ENCODE measurements around the gene PCGF3. TPM values are rescaled to one million over a fixed set of nuclear protein-coding genes. Genes with fewer than 3 reads are reported as not detected.
"Not testable (repeated sequence)": the region's sequence is repeated elsewhere in the genome, so short reads cannot be mapped to it uniquely, and the experiment has no call there.

Gene PCGF3
- polyA plus RNA-seq, 10 donors = 39.9 to 81.1 (median 52.4) TPM

DNA sequence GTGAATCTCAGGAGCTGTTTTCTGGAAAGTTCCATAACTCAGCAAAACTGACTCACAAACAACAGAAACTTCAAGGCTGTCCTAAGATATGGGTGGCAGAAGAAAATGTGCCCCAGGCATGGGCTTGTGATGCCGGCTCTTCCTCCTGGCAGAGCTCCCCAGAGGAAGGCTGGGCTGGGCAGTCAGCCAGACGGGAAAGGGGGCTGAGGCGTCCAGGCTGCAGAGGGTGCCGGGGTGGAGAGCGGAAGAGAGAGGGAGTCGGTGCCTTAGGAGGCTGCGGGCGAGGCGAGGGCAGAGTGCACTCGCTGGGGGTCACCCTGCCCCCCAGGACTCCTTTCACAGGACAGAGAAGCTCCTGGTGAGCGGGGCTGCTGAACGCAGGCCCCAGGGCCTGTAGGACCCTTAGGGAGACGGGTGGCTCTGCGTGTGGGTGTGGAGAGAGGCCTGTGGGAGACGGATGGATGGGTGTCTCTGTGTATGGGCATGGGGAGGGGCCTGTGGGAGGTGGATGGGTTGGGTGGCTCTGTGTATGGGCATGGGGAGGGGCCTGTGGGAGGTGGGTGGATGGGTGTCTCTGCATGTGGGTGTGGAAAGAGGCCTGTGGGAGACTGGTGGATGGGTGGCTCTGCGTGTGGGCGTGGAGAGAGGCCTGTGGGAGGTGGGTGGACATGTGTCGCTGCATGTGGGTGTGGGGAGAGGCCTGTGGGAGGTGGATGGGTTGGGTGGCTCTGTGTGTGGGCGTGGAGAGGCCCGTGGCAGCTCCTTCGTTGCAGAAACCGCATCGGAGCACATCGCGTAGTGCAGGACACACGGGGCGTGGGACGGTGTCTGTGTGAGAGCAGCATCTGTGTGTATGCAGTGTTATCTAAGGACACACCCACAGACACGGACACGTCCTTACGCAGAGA, 15.9 kb downstream of the PCGF3 start:
- no peak for DNase-seq

DNA sequence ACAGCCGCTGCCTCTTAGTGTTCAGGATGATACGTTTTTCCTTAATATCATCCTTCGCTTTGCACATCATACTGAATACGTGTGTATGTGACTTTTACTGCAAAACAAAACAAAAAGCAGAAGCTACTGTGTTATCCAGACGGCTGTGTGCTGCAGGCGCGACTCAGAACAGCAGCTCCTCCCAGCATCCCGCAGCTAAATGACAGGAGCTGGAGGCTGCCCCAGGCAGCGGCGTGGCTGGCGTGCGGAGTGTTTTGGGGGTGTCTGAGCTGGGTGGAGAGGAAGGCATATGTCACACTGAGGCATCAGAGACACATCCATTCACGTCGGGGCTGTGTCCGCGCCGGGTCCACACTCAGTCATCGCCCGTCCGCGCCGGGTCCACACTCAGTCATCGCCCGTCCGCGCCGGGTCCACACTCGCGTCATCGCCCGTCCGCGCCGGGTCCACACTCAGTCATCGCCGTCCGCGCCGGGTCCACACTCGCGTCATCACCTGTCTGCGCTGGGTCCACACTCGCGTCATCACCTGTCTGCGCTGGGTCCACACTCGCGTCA, 16.6 kb downstream of the PCGF3 start:
- DNase-seq = no peak

DNA sequence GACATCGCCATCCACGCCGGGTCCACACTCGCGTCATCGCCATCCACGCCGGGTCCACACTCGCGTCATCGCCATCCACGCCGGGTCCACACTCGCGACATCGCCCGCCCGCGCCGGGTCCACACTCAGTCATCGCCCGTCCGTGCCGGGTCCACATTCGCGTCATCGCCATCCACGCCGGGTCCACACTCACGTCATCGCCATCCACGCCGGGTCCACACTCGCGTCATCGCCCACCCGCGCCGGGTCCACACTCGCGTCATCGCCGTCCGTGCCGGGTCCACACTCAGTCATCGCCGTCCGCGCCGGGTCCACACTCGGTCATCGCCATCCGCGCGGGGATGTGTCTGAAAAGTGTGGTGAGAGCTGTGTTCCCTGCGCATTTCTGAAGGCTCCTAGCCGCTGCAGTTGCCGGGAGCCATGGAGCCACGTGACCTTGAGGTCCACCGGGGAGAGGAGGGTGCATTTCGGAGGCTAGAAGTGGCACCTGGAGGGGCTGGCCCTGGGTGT, 17.3 kb downstream of the PCGF3 start:
- no peak for DNase-seq

DNA sequence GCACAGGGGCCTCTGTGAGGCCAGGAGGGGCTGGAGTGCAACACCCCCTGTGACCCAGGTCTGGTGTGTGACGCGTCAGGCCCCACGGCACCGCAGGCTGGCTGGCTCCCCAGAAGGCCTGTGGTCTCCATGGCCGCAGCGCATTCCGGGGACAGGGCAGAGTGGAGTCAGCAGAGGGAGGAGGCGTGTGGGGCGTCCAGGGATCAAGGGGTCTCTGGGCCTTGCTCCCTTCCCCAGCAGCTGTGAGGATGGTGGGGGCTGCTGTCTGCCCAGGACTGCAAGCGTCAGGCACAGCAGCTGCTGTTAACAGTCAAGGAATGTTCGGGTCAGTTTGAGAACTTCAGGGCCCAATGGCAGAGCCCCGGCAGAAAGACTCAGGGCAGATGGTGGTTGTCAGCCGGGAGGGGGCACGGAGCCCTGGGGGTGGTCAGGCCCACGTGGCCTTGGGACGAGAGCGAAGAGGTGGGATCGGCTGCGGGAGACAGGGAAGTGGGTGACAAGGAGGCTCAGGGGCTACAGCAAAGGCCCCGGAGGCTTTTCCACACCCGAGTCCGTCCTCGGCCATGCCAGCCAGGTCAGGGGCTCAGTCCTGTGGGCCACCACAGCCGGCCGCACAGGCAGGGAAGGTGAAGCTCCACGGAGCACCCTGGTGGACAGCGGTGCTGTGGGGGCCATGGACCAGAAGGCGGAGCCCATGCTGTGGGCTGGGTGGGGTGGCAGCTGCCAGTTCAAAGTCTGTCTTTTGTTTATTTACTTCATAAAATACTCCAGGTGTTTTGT, 18.3 kb downstream of the PCGF3 start:
- peak; percentile 54 to 82 (median 71) for DNase-seq

DNA sequence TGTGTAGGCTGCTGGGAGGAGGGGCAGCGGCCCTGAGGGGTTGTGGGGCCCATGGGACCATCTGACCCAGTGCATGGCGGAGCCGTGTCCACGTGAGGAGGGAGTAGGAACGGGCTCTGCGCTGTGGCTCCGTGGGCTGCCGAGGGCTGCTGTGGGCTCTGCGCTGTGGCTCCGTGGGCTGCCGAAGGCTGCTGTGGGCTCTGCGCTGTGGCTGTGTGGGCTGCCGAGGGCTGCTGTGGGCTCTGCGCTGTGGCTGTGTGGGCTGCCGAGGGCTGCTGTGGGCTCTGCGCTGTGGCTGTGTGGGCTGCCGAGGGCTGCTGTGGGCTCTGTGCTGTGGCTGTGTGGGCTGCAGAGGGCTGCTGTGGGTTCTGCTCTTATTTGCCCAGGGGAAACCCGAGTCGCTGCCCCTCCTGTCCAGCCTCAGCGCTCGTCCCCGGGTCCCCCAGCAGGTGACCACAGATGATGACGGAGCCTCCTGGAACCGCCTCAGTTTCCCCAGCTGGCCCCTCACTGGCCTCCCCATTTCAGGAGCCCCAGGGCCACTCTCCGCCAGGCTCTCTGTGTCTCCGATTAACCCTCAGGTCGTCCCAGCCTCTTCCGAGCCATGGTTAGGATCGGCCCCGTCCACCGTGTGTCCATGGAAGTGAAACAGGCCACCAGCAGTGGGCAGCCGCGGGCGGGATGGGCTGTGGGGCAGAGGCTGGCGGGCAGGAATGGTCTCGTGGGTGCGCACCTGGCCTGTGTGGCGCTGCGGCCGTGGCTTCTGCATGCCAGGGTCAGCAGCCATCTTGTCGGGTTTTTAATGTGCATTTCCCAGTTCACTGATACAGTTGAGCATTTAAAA, 20.0 kb downstream of the PCGF3 start:
- no peak for DNase-seq

DNA sequence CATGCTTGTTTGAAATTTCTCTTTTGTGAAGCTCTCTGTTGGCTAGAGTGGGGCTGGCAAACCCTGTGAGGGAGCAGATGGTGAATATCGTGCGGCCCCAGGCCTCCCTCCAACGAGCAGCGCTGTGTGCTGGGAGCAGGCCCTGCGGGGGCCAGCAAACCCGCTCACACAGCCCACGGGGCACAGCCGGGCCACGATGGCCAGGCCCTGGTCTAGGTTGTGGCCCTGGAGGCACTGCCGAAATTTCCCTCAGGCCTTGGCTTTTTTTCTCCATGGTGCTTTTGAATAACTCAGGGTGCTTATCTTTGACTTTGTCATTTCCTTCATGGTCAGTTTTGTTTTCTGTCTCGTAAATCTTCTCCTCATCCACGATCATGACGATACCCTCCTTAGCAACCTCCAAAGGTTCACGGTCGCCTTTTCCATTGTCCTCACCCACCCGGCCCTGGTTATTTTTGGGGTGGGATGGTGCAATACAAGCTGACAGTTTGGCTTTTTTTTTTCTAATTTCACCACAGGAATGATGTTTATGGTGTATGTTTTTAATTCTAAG, 20.7 kb downstream of the PCGF3 start:
- no peak for DNase-seq

DNA sequence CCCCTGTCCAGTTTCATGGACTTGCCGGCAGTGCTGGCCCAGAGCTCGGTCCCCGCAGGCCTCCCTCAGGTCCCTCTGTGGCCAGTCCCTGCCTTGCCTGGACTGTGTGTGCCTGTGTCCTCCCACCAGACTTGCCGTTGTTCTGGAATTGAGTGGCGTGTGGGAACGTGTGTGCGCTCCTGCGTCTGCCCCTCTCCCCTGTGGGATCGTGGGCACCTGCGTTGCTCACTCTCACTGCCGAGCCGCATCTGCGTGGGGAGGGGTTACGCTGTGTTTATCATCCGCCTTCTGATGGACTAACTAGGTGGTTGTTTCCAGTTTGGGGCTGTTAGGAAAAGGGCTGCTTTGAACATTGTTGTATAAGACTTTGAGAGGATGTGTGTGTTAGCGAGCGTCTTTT, 21.2 kb downstream of the PCGF3 start:
- no peak for DNase-seq

DNA sequence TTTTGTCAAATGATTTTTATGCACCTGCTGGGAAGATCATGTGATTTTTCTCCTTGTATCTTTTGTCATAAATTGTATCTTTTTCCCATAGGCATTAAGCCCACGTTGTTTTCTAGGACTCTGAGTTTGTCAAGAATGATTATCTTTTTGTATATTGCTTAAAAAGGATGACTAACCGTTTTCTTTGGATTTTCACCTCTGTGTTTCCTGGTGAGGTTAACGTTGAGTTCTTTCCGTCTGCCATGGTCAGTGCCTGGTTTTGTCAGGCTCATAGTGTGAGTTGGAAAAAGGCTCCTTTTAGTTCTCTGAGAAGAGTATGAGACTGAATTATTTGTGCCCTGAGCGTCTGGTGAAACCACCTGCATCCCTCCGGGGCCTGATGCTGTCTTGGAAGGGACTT, 21.9 kb downstream of the PCGF3 start:
- no peak for DNase-seq

DNA sequence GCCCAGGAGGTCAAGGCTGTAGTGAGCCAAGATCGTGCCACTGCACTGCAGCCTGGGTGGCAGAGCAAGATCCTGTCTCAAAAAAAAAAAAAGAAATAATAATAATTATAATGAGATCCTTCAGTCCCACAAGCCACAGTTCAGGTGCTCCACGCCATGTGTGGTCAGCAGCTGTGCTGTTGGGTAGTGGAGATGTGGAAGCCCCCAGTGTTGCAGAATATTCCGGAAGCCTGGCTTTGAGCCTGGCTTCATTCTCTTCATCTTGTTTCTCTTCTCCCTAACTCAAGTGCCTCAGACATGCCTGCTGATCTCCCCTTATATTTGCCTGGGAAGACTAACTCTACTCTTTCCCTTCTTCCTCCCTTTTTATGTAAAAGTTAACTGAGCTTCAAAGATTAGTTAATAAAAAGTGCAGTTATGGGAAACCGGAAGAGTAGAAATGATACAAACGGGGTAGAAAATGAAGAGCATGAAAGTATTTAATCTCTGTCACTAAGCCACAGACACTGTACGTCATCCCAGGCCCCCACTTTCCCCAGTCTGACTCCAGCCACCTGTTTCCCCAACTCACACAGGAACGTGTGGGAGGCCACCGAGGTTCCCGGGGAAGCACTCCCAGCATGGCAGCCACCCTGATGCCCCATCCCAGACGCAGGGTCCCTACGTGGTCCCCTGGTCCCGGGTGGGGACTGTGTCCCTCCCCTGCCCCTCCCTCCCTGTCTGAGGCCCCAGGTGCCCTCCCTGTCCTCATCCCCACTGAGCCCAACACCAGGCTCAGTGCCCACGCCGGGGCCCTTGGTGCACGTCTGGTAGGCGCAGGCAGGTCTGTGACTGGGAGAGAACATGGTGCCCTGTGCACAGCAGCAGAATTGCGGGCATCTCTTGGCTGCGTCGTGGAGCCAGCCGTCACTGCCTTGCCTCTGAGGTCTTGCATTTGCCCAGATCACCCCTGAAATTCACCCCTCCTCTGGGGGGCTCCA, 24.0 kb downstream of the PCGF3 start:
- no peak for DNase-seq

DNA sequence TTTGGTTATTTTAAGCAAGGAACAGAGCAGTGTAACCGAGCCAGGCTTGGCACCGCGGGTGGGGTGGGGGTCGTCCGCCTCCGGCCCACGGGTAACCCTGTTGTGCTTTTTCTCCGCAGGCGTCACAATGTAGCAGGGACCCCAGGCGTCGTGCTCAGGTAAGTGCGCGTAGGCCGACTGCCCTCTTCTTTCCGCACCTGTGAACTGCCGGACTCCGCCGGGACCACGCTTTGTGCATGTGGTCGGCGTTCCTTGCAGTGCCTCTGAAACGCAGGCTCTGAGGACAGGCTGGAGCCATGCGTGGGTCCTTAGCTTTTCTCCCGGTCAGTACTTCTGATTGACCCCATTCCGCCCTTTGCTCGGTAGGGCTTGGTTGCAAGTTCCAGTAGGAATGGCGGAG, 24.9 kb downstream of the PCGF3 start:
- no peak for DNase-seq

DNA sequence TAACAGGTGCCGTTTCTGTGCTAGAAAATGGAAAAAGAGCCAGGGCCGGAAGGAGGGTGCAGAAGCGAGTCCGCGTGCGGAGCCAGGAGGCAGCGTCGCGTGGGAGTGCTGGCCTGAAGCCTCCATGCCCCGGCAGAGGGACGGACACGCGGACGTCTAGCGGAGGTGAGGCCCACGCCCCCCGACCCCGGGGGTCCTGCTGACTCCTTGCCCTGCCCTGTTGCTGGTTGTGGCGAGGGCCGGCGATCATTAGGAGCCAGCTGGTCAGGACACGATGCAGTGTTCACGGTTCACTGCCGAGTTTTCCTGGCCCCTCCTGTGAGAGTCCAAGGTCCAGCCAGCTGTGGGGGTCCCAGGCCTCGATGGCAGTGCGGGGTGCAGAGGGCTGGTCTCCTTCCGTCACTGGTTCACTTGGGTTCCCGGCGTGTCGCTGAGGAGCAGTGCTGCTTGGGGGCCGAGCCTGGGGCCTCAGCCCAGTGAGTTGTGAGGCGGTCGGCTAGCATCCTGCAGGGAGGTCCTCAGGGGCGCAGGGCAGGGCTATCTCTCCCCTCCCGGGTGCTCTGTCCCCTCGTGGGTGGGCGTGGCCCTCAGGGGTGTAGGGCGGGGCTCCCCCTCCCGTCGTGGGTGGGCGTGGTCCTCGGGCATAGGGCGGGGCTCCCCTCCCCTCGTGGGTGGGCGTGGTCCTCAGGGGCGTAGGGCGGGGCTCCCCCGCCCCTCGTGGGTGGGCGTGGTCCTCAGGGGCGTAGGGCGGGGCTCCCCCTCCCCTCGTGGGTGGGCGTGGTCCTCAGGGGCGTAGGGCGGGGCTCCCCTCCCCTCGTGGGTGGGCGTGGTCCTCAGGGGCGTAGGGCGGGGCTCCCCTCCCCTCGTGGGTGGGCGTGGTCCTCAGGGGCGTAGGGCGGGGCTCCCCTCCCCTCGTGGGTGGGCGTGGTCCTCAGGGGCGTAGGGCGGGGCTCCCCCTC, 25.6 kb downstream of the PCGF3 start:
- not testable (repeated sequence) for DNase-seq

DNA sequence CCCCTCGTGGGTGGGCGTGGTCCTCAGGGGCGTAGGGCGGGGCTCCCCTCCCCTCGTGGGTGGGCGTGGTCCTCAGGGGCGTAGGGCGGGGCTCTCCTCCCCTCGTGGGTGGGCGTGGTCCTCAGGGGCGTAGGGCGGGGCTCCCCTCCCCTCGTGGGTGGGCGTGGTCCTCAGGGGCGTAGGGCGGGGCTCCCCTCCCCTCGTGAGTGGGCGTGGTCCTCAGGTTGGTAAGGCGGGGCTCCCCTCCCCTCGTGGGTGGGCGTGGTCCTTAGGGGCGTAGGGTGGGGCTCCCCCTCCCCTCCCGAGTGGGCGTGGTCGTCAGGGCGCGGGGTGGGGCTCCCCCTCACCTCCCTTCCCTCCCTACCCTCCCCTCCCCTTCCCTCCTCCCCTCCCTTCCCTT, 26.3 kb downstream of the PCGF3 start:
- DNase-seq = not testable (repeated sequence)

DNA sequence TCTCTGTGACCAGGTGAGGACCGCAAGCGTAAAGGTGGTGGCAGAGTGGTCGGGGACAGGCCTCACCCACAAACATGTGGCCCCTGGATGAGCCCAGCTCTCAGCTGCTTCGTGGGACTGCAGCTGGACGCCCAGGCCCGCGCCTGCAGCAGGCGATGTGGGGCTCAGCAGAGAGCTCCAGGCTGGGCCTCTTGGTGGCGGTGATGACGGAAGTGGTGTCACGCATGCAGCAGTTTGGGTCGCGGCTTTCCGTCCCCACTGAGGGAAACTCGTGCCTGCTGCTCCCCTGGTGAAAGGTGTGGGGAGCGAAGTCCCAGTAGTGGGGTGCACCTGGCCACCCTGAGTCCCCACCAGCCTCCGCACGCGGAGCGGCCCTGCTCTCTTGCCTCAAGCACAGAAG, 26.9 kb downstream of the PCGF3 start:
- no peak for DNase-seq

DNA sequence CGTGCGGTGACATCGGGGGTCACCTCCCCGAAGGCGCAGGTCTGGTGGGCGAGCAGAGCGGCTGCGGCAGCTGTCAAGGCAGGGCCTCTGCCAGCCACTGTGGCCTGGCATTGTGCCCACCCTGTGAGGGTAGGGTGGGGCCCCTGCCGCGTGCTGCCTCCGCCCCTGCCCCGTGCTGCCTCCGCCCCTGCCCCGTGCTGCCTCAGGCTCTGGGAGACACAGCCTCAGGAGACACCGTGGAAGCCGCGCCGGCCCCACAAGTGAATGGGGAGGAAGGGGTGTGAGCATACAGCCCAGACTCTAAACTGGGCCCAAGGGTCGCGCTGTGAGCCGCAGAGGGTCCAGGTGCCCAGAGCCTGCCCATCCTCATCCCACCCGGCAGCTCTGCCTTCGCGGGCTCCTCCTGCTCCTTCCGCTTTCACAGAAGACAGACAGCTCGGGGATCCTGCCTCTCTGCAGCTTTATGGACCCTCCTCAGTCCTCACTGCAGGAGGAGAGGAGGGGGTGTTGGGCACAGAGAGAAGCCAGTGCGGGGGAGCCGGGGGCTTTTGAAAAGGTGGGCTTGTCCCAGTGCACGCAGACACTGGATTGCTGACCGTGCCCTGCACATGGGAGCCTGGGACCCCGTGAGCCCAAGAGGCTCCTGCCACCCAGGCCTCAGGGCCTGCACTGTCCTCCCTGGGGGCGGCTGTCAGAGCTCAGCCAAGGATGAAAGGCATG, 27.4 kb downstream of the PCGF3 start:
- peak in 1 of 3 donors; percentile 47 for DNase-seq

DNA sequence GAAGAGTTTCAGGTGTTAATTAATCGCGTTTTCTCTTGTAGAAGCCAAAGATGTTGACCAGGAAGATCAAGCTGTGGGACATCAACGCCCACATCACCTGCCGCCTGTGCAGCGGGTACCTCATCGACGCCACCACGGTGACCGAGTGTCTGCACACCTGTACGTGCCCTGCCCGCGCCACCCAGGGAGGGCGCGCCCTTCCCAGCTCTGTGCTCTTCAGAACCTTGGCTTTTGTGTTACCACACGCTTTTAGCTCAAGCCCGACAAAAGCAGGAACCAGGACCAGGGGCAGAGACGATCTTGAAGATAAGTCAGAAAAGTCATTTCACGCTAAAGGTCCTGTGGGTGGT, 28.0 kb downstream of the PCGF3 start:
- no peak for DNase-seq

DNA sequence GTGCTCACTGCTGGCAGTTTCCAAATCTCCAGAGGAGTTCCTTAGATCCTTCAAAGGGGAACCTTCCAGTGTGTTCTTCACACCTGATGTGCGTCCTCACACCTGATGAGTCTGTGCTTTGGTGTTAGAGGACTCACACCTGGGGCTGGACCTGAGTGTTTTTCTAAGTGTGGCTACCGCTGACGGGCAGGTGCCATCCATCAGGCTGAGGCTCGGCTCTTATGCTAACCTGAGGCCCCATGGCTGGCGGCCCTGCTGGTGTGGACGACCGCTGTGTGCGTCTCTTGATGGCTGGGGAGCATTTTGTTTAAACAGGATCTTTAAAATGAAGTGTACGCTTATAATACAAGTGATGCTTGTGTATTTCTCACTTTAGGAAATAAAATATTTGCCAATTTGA, 28.4 kb downstream of the PCGF3 start:
- DNase-seq = no peak

DNA sequence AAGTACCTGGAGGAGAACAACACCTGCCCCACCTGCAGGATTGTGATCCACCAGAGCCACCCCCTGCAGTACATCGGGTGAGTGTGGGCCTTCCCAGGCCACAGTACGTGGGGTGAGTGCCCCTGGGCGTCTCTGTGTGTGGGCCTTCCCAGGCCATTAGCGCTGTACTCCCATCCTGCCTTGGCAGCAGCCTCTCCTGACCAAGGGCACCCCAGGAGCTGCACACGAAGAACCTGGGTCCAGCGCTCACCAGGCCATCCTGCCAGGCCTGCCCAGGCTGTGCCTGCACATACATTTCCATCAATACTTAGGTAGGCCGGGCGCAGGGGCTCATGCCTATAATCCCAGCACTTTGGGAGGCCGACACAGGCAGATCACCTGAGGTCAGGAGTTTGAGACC, 29.3 kb downstream of the PCGF3 start:
- DNase-seq = no peak

DNA sequence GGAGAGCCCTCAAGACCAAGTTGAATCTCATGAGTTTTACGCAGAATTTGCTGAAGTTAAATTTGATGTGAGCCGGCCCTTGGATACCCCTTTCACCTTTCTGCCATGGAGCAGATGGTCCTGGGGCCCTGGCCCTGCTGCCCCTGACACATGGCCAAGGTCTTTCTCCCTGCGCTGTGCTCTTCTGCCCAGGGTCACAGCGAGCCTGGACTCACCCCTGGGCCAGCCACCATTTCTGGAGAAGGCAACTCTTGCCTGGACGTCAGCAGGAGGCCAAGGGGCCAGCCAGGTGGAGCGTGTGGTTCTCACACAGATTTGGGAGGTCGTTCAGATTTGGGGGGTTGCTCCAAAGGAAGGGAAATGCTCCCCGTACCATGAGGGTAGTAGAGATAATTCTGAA, 30.0 kb downstream of the PCGF3 start:
- DNase-seq = no peak

All from muscle of back (tissue), 11 donors.